HL-60 (cell line): Measurements from ENCODE around the gene ALPG.

Experiments used
- DNase-seq, 2 experiments: peaks; one replicate each; pipeline ENCODE4 v3.0.0-alpha.2; 2010 to 2020; ENCODE audit warnings: low read depth in 1 of 2, low spot score in 1 of 2
- H3K27ac ChIP-seq: fragments of 250-450 bp; sonication (Bioruptor Pico); replicated peaks from 2 replicates; pipeline ENCODE4 v1.5.1; 2020; ENCODE audit warnings: mild to moderate bottlenecking, moderate library complexity
- H3K27me3 ChIP-seq: fragments of 250-450 bp; sonication (Bioruptor Pico); 2 replicates; pipeline ENCODE4 v1.5.1; 2021; ENCODE audit warnings: mild to moderate bottlenecking, moderate library complexity; ENCODE audit not compliant: insufficient read depth, poor library complexity, severe bottlenecking
- H3K4me3 ChIP-seq: replicated peaks from 2 replicates; pipeline ENCODE4 v1.5.1; 2011; ENCODE audit warnings: mild to moderate bottlenecking, control low read depth, low read length; ENCODE audit not compliant: insufficient read depth
- GABPA ChIP-seq: IDR thresholded peaks from 2 replicates; pipeline ENCODE4 v1.6.1; 2012; ENCODE audit warnings: low read depth
- POLR2AphosphoS5 ChIP-seq: IDR thresholded peaks from 2 replicates; pipeline ENCODE4 v1.6.1; 2012; ENCODE audit warnings: low read depth
- SPI1 ChIP-seq: IDR thresholded peaks from 2 replicates; pipeline ENCODE4 v1.6.1; 2012; ENCODE audit warnings: low read depth, mild to moderate bottlenecking, borderline replicate concordance
- TF ChIP-seq, protein P1 (sequence below): IDR thresholded peaks from one replicate; pipeline ENCODE4 v1.5.1; 2011; ENCODE audit warnings: low read length, control low read depth, inconsistent platforms; ENCODE audit not compliant: insufficient read depth
- TF ChIP-seq, protein P2 (sequence below): IDR thresholded peaks from 2 replicates; pipeline ENCODE4 v1.6.1; 2012; ENCODE audit warnings: low read depth; ENCODE audit not compliant: insufficient replicate concordance

The ALPG gene

DNA sequence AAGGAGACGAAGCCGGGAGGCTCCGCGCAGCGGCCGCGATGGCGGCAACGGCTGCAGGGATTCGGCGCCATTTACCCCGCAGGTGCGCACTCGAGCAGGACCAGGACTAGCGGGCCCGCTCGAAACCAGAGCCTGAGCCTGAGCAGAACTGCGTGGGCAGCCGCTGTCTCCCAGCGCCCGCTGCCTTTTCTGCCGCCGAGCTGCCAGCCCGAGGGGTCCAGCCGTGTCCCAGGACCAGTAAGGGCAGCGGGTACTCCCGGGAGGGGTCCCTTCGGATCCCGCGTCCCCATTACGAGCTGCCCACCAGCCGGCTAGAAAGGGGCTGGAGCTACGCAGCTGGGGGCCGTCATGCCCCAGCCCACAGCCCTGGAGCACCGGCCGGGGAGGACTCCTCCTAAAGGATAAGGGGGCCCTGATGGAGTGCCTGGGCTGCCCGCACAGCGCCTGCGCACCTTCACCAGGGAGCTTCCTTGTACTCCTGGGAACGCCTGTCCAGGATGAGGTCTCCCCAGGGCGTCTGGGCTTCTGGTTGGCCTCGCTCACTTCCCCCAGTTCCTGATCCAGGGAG, 18.2 kb upstream of the ALPG start:
- no peak overlapping the region for H3K4me3 ChIP-seq
- TF ChIP-seq, protein P1, sequence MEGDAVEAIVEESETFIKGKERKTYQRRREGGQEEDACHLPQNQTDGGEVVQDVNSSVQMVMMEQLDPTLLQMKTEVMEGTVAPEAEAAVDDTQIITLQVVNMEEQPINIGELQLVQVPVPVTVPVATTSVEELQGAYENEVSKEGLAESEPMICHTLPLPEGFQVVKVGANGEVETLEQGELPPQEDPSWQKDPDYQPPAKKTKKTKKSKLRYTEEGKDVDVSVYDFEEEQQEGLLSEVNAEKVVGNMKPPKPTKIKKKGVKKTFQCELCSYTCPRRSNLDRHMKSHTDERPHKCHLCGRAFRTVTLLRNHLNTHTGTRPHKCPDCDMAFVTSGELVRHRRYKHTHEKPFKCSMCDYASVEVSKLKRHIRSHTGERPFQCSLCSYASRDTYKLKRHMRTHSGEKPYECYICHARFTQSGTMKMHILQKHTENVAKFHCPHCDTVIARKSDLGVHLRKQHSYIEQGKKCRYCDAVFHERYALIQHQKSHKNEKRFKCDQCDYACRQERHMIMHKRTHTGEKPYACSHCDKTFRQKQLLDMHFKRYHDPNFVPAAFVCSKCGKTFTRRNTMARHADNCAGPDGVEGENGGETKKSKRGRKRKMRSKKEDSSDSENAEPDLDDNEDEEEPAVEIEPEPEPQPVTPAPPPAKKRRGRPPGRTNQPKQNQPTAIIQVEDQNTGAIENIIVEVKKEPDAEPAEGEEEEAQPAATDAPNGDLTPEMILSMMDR = no peak
- TF ChIP-seq POLR2AphosphoS5 = no peak
- TF ChIP-seq GABPA = no peak
- TF ChIP-seq SPI1 = no peak
- TF ChIP-seq, protein P2, sequence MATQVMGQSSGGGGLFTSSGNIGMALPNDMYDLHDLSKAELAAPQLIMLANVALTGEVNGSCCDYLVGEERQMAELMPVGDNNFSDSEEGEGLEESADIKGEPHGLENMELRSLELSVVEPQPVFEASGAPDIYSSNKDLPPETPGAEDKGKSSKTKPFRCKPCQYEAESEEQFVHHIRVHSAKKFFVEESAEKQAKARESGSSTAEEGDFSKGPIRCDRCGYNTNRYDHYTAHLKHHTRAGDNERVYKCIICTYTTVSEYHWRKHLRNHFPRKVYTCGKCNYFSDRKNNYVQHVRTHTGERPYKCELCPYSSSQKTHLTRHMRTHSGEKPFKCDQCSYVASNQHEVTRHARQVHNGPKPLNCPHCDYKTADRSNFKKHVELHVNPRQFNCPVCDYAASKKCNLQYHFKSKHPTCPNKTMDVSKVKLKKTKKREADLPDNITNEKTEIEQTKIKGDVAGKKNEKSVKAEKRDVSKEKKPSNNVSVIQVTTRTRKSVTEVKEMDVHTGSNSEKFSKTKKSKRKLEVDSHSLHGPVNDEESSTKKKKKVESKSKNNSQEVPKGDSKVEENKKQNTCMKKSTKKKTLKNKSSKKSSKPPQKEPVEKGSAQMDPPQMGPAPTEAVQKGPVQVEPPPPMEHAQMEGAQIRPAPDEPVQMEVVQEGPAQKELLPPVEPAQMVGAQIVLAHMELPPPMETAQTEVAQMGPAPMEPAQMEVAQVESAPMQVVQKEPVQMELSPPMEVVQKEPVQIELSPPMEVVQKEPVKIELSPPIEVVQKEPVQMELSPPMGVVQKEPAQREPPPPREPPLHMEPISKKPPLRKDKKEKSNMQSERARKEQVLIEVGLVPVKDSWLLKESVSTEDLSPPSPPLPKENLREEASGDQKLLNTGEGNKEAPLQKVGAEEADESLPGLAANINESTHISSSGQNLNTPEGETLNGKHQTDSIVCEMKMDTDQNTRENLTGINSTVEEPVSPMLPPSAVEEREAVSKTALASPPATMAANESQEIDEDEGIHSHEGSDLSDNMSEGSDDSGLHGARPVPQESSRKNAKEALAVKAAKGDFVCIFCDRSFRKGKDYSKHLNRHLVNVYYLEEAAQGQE = no peak

DNA sequence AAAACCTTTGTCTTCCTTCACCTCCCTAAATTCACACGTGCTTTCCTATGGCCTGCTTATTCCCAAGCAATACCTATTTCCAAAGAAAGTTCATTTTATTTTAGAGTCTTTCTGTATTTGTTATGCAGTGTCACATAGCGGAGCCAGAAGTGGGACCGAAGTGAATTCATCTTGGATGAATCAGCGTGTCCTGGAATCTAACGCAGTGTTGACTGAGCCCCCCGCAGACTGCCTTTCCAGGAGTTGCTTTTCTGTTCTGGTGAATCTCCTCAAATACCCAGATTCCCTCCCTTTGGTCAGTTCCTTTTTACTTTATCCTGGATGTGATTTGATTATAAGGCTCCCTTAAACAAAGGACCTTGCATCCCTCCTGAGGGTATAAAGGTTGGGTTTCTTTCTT, 17.3 kb upstream of the ALPG start:
- DNase-seq = no peak
- Histone ChIP-seq H3K27ac (no peak overlapping the region), H3K27me3 (peaks cover 6% of the 10 kb centered on the region), H3K4me3 (no peak overlapping the region)
- TF ChIP-seq POLR2AphosphoS5 (no peak), GABPA (no peak), SPI1 (no peak)
- TF ChIP-seq, protein P1 = no peak
- TF ChIP-seq, protein P2 = no peak

More for the DNA sequence above, 18.2 kb upstream of the ALPG start:
- no peak overlapping the region for H3K27ac ChIP-seq
- peaks cover 6% of the 10 kb centered on the region for H3K27me3 ChIP-seq
- DNase-seq = no peak

DNA sequence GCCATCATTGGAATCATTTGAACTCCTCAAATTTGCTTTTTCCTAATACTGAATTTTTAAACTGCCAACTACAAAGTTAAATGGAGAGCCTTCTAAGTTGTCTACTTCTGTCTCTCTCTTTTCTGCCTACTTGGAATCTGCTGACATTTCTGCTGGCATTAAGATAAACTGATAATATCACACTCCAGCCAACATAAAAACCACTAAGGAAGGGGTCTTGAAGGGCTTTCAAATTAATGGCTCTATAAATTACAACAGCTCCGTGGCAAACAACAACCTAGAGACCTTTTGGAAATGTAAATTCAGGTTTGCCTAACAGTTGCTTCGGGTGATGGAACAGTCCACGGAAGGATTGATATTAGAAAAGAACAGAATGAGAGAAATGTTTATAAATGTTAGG, 16.0 kb upstream of the ALPG start:
- no peak for TF ChIP-seq GABPA
- TF ChIP-seq, protein P2 = no peak
- TF ChIP-seq POLR2AphosphoS5 = no peak
- no peak for TF ChIP-seq SPI1
- TF ChIP-seq, protein P1 = no peak
- DNase-seq = no peak
- H3K27ac ChIP-seq = no peak overlapping the region
- no peak overlapping the region for H3K4me3 ChIP-seq
- peaks cover 6% of the 10 kb centered on the region for H3K27me3 ChIP-seq
